Upper lobe of right lung (tissue), 1 donor: ENCODE results near the gene ABHD16A. TPM values are rescaled to one million over a fixed set of nuclear protein-coding genes. Genes with fewer than 3 reads are reported as not detected.

Source experiments
- ATAC-seq: fragments of 200-7000 bp; cut with Tn5 transposase; one replicate; pipeline ENCODE4 v1.9.1; 2020; ENCODE audit warnings: mild to moderate bottlenecking, moderate library complexity
- DNase-seq: peaks from one replicate; pipeline ENCODE4 v3.0.0-alpha.2; 2020
- H3K27ac ChIP-seq: fragments of 200-600 bp; one replicate; pipeline ENCODE4 v1.8.0; 2022
- H3K27me3 ChIP-seq: fragments of 200-600 bp; one replicate; pipeline ENCODE4 v1.8.0; 2022; ENCODE audit warnings: mild to moderate bottlenecking
- H3K36me3 ChIP-seq: fragments of 200-600 bp; one replicate; pipeline ENCODE4 v1.8.0; 2022
- H3K4me1 ChIP-seq: fragments of 200-600 bp; one replicate; pipeline ENCODE4 v1.8.0; 2022
- H3K4me3 ChIP-seq: fragments of 200-600 bp; one replicate; pipeline ENCODE4 v1.8.0; 2022; ENCODE audit warnings: mild to moderate bottlenecking
- H3K9me3 ChIP-seq: fragments of 200-600 bp; one replicate; pipeline ENCODE4 v1.8.0; 2022
- intact Hi-C: fragments of 100-400 bp; cut with DNase I; formaldehyde crosslinking; loops from one replicate; pipeline ENCODE4 v1.11.0; 2022
- microRNA-seq: library from miRNA; unstranded; fragments of <30 nt; microRNA quantifications from one replicate; pipeline ENCODE4 v1.2.0, GENCODE V29; 2020; ENCODE audit warnings: borderline microRNAs expressed
- total RNA-seq: library from RNA; stranded (reverse); fragmentation: NEBNext Ultra II Directional; extraction: Animal tissue kit (Norgen Biotek cat#: 25700); gene quantifications from one replicate; pipeline ENCODE4 v1.2.1, GENCODE V29; 2021
- TF ChIP-seq, protein P1 (sequence below): fragments of 200-600 bp; IDR thresholded peaks from one replicate; pipeline ENCODE4 v1.8.0; 2022; ENCODE audit warnings: antibody characterized with exemption
- donor health status: DM: no; HTN: yes; CAD: no; lungs with severe emphysema.

The ABHD16A gene
- total RNA-seq, 1 donor from 2014 or later, result 55.8 TPM

- DNase-seq (no peak), ATAC-seq (no peak)
- H3K27ac ChIP-seq, result no peak overlapping the region
- no peaks in the 10 kb centered on the region for H3K4me1 ChIP-seq
- TF ChIP-seq, protein P1, sequence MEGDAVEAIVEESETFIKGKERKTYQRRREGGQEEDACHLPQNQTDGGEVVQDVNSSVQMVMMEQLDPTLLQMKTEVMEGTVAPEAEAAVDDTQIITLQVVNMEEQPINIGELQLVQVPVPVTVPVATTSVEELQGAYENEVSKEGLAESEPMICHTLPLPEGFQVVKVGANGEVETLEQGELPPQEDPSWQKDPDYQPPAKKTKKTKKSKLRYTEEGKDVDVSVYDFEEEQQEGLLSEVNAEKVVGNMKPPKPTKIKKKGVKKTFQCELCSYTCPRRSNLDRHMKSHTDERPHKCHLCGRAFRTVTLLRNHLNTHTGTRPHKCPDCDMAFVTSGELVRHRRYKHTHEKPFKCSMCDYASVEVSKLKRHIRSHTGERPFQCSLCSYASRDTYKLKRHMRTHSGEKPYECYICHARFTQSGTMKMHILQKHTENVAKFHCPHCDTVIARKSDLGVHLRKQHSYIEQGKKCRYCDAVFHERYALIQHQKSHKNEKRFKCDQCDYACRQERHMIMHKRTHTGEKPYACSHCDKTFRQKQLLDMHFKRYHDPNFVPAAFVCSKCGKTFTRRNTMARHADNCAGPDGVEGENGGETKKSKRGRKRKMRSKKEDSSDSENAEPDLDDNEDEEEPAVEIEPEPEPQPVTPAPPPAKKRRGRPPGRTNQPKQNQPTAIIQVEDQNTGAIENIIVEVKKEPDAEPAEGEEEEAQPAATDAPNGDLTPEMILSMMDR, result no peak
- no peaks in the 10 kb centered on the region for H3K9me3 ChIP-seq
- peaks cover 98% of the 10 kb centered on the region for H3K36me3 ChIP-seq
- intact Hi-C loops, result no loop called here
- no peaks in the 10 kb centered on the region for H3K27me3 ChIP-seq
- H3K4me3 ChIP-seq, result no peak overlapping the region
Observed at GRCh38 chr6:31641370-31641769, 61.8 kb downstream of the ABHD16A start.

DNA sequence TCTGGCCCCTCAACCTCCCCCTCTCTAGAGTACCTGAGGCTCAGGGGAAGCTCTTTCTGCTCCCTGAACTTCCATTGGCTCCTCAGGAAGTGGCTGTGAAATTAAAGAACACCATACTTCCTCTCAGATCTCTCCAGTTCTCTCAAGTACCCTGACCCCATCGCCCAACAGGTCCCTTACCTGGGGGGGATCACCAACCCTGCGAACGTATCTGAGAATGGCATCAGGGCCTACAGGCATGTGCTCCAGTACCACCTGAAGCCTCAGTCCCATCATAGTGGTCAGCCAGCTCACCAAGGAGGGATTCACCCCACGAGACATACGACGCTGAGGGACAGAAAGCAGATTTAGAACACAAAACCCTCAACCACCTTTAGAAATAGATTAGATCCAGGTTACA is 62.5 kb downstream of the ABHD16A start:
- ATAC-seq, result no peak
- TF ChIP-seq, protein P1, result no peak
- Histone ChIP-seq H3K9me3 (no peaks in the 10 kb centered on the region), H3K27me3 (no peaks in the 10 kb centered on the region), H3K36me3 (peaks cover 98% of the 10 kb centered on the region), H3K27ac (no peak overlapping the region), H3K4me3 (no peak overlapping the region), H3K4me1 (no peaks in the 10 kb centered on the region)
- intact Hi-C loops, result no loop called here
- no peak for DNase-seq

DNA sequence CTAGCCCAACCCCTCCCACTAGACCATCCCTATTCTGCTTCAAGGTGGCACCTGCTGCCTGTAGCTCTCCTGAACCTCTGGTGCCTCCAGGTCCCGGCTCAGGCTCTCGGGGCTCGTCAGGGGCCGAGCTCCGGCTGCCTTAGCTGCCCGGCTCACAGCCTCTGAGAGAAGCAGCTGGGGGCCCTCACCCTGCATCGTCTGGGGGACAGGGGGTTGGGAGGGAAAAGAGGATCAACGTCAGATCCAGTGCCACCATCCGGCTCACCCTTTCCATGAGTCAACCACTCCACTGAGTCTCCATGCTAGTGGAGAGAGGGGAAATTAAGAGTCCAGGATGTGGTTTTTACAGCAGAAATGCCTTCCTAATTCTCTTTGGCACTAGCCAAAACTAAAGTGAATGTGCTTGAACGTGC is 63.7 kb downstream of the ABHD16A start:
- TF ChIP-seq, protein P1, result no peak
- no peaks in the 10 kb centered on the region for H3K27me3 ChIP-seq
- H3K27ac ChIP-seq, result no peak overlapping the region
- no peak overlapping the region for H3K4me3 ChIP-seq
- ATAC-seq (no peak), DNase-seq (no peak)
- no peaks in the 10 kb centered on the region for H3K9me3 ChIP-seq
- intact Hi-C loops, result no loop called here
- H3K36me3 ChIP-seq, result peaks cover 98% of the 10 kb centered on the region
- H3K4me1 ChIP-seq, result no peaks in the 10 kb centered on the region

GRCh38 chr6:31639043-31639442 is 64.1 kb downstream of the ABHD16A start:
- intact Hi-C loops, result no loop called here
- Histone ChIP-seq H3K4me3 (no peak overlapping the region), H3K4me1 (no peaks in the 10 kb centered on the region), H3K27me3 (no peaks in the 10 kb centered on the region), H3K36me3 (peaks cover 98% of the 10 kb centered on the region), H3K9me3 (no peaks in the 10 kb centered on the region), H3K27ac (no peak overlapping the region)
- ATAC-seq (no peak), DNase-seq (no peak)
- TF ChIP-seq, protein P1, result no peak

Small RNAs within 50 kb of the gene (microRNA-seq; reads per million reads assigned to microRNA genes)
- 0.50 reads per million for gene MIR4646

Other genes starting within 250 kb of the ABHD16A start
- gene MICB, start 205.2 kb downstream of the ABHD16A start, total RNA-seq, result 8.2 TPM
- not detected for gene MCCD1, start 174.4 kb downstream of the ABHD16A start, total RNA-seq
- 241 TPM for gene DDX39B, start 161.3 kb downstream of the ABHD16A start, total RNA-seq
- 0.75 TPM for gene ATP6V1G2, start 156.7 kb downstream of the ABHD16A start, total RNA-seq
- gene NFKBIL1, start 155.7 kb downstream of the ABHD16A start, total RNA-seq, result 22.6 TPM
- 0.46 TPM for gene LTA, start 131.0 kb downstream of the ABHD16A start, total RNA-seq
- 2.4 TPM for gene TNF, start 127.8 kb downstream of the ABHD16A start, total RNA-seq
- 6.2 TPM for gene LTB, start 120.9 kb downstream of the ABHD16A start, total RNA-seq
- gene LST1, start 117.0 kb downstream of the ABHD16A start, total RNA-seq, result 68.1 TPM
- gene NCR3, start 110.3 kb downstream of the ABHD16A start, total RNA-seq, result 1.8 TPM
- gene AIF1, start 88.1 kb downstream of the ABHD16A start, total RNA-seq, result 55.3 TPM
- gene PRRC2A, start 82.6 kb downstream of the ABHD16A start, total RNA-seq, result 138 TPM
- 238 TPM for gene BAG6, start 50.7 kb downstream of the ABHD16A start, total RNA-seq
- 2.6 TPM for gene APOM, start 47.4 kb downstream of the ABHD16A start, total RNA-seq
- gene C6orf47, start 42.5 kb downstream of the ABHD16A start, total RNA-seq, result 25.6 TPM
- 13.9 TPM for gene GPANK1, start 38.3 kb downstream of the ABHD16A start, total RNA-seq
- gene CSNK2B, start 37.2 kb downstream of the ABHD16A start, total RNA-seq, result 114 TPM
- gene LY6G5B, start 33.3 kb downstream of the ABHD16A start, total RNA-seq, result 12.6 TPM
- gene LY6G5C, start 22.3 kb downstream of the ABHD16A start, total RNA-seq, result 3.4 TPM
- not detected for gene LY6G6F, start 3.5 kb upstream of the ABHD16A start, total RNA-seq
- not detected for gene LY6G6D, start 12.0 kb upstream of the ABHD16A start, total RNA-seq
- gene LY6G6C, start 18.4 kb upstream of the ABHD16A start, total RNA-seq, result not detected
- gene MPIG6B, start 20.0 kb upstream of the ABHD16A start, total RNA-seq, result 1.1 TPM
- gene DDAH2, start 26.0 kb upstream of the ABHD16A start, total RNA-seq, result 71.2 TPM
- 286 TPM for gene CLIC1, start 33.2 kb upstream of the ABHD16A start, total RNA-seq
- 11.2 TPM for gene MSH5, start 36.7 kb upstream of the ABHD16A start, total RNA-seq
- 2.6 TPM for gene SAPCD1, start 59.3 kb upstream of the ABHD16A start, total RNA-seq
- 3.4 TPM for gene VWA7, start 74.0 kb upstream of the ABHD16A start, total RNA-seq
- 53.0 TPM for gene VARS1, start 92.4 kb upstream of the ABHD16A start, total RNA-seq
- gene LSM2, start 103.6 kb upstream of the ABHD16A start, total RNA-seq, result 30.8 TPM
- gene HSPA1L, start 112.0 kb upstream of the ABHD16A start, total RNA-seq, result 2.0 TPM
- 150 TPM for gene HSPA1A, start 112.2 kb upstream of the ABHD16A start, total RNA-seq
- gene HSPA1B, start 124.4 kb upstream of the ABHD16A start, total RNA-seq, result 112 TPM
- 81.0 TPM for gene NEU1, start 159.5 kb upstream of the ABHD16A start, total RNA-seq
- 23.1 TPM for gene SLC44A4, start 175.7 kb upstream of the ABHD16A start, total RNA-seq
- 36.0 TPM for gene EHMT2, start 194.4 kb upstream of the ABHD16A start, total RNA-seq
- gene ZBTB12, start 198.8 kb upstream of the ABHD16A start, total RNA-seq, result 3.5 TPM
- 282 TPM for gene C2, start 224.4 kb upstream of the ABHD16A start, total RNA-seq
- 74.9 TPM for gene CFB, start 242.8 kb upstream of the ABHD16A start, total RNA-seq